T1000 (cell line): ENCODE measurements around the gene DYNC2LI1.

Source experiments
- DNase-seq: peaks from one replicate; lab custom pipeline; 2025; ENCODE audit warnings: mixed read lengths; lab: John Stamatoyannopoulos, UW

DYNC2LI1 gene

DNA sequence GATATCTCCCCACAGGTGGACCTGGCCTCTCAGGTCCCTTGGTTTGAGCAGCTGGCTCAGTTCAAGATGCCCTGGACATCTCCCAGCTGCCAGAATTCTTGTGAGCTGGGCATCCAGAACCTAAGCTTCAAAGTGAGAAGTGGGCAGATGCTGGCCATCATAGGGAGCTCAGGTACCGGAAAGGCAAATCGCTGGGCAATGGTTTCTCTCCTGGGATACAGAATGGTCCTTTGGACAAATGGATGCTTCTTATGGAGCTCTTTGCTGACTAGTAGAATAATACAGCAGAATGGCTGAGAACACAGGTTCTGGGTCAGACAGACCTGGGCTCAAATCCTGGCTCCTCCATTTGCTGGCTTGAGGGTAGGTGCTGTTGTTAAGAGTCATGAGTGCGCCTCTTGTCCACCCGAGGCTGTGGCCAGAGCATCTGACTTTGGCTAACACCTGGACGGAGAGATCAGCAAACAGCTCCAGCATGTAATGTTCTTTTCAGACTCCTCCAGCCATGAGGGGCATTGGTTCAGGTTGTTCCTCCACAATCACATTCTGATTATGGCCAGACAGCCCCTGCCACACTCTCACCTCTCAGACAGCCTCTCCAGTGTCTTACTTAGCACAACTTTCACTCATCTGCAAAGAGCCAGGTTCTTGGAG, 72.4 kb downstream of the DYNC2LI1 start:
- no peak for DNase-seq

DNA sequence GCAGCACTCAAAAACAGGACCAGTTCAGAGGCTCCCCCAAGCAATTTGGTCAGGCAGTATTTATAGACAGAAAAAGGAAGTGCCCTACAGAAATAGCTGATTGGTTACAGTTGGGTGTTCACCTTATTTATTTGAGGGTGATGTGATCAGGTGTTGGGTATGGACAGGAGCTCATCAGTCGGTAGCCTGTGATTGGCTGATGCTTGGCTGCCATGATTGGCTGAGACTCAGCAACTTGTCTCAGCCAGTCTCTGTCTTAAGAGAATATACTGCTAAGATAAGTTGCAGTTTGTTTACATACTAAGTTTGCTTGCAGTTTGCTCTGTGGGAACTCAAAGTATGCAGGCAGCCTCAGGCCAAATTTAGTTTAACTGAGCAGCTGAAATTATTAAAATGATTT, 74.4 kb downstream of the DYNC2LI1 start:
- no peak for DNase-seq

DNA sequence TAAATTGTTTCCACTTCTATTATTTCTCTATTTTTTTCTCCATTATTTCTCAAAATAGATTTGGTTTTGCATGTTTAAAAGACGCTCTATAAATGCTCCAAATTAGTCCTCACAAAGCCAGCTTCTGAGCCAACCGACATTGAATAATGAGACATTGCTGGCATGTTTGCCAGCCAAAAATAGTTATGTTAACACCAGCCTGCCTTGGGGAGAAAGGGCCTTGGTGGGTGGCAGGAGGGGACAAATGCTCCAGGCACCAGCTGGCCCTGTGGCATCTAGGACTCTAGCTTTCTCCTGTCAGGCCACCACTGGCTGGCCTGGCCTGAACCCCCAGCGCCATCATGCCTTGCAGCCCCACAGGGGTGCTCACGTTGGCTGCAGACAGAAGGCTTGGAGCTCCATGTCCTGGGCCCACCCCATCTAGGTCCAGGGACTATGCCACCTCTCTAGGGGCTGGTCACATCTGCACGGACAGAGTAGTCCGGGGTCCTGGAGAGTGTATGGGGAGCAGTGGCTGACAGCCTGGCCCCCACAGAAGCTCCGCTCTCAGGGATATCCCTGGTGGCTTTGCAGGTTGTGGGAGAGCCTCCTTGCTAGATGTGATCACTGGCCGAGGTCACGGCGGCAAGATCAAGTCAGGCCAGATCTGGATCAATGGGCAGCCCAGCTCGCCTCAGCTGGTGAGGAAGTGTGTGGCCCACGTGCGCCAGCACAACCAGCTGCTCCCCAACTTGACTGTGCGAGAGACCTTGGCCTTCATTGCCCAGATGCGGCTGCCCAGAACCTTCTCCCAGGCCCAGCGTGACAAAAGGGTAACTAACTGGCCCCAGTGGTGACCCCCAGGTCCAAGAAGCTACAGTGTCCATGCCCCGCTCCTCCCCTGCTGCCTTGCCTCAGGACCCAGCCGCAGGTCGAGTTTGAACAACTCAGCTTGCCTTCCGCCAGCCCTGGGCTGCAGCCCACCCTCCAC, 77.5 kb downstream of the DYNC2LI1 start:
- no peak for DNase-seq

DNA sequence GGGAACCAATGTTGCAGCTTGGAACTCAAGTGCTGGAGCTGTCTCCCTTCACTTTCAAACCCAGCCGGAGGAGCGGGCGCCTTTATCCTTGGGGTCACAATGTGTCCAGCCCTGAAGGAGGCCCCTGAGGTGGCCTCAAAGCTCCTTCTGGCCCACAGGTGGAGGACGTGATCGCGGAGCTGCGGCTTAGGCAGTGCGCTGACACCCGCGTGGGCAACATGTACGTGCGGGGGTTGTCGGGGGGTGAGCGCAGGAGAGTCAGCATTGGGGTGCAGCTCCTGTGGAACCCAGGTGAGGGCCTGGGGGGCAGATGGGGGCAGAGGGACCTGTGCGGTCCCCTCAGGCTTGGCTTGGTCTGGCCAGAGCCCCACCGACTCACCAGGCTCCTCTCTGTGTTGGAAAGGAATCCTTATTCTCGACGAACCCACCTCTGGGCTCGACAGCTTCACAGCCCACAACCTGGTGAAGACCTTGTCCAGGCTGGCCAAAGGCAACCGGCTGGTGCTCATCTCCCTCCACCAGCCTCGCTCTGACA, 78.4 kb downstream of the DYNC2LI1 start:
- no peak for DNase-seq

DNA sequence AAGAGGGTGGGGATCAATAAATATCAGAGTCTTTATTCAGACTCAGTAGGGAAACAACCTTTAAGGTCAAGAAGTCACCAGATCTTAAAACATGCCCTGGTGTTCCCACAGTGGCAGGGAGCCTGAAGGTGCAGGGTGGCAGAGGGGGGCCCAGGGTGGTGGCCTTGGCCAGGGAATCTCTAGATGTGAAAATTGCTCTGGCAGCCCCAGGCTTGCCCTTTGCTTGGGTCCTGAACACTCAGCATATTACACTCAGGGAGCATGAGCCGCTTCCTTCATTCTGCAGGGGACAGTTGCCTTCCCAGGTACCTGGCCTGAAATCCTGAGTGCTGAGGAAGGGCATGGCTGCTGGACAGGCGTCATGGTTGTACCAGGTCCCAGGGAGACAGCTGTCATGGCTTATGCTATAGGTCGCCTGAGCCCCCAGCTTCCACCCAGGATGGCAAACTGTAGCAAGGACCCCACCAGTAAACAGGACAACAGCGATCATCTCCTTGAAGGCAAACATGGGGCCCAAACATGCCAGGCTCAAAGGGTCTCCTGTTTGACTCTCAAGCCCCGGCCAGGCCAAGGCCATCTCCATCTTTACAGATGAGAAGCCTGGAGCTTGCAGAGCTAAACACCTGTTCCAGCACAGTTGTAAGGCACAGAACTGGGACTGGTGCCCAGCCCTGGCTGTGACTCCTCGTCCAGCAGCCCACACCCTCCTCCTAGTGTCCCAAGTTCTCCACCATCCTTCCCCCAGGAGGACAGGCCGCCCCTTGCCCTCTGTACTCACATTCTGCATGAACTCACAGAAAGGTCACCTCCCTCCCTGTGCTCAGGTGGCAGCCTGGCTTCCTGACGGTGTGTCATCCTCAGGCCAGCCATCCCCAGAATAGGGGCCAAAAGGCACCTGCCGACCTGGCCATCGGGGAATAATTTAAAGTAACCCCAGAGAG, 79.6 kb downstream of the DYNC2LI1 start:
- no peak for DNase-seq

DNA sequence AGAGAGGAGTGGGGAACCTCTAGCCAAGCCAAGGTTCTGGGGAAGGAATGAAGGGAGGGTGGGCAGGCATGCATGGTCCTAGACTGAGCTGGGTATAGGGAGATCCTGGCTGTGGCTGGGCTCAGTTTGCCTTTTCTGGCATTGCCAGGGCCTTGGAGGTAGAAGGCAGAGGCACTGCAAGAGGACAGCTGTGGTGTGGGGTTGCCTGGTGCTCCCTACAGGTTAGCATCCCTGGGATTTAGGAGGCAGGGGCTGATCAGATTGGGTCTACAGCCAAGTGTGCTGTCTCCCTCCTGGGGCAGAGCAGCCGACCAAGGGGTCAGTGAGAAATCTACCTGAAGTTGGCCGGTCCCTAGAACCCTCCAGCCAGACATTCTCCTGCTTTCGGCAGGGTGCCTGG, 80.8 kb downstream of the DYNC2LI1 start:
- no peak for DNase-seq

DNA sequence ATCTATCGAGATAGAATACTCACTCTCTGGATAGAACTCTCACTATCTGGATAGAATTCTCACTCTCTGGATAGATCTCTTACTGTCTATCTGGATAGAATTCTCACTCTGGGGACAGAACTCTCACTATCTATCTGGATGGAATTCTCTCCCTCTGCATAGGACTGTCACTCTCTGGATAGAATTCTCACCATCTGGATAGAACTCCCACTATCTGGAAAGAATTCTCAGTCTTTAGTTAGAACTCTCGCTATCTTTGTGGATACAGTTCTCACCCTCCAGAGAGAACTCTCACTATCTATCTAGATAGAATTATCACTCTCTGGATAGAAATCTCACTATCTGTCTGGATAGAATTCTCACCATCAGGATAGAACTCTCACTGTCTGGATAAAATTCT, 81.5 kb downstream of the DYNC2LI1 start:
- DNase-seq, result no peak
